Measurements from ENCODE around the gene COL20A1.

GRCh38 chr20:63311186-63311832 is 18.3 kb downstream of the COL20A1 start:
- TF ChIP-seq POLR2A (IDR thresholded peaks at IDR 0.05; ENCODE audit: low read length), result no peak
- TF ChIP-seq GATA1 (IDR thresholded peaks at IDR 0.05; ENCODE audit: low read depth, low read length), result no peak
